HG03520 (cell line): ENCODE measurements around the gene CNTN5.
"Not testable (repeated sequence)": the region's sequence is repeated elsewhere in the genome, so short reads cannot be mapped to it uniquely, and the experiment has no call there.

Experiments used
- ATAC-seq: cut with Tn5 transposase; IDR thresholded peaks from one replicate; pipeline ENCODE4 v1.9.1; 2021; ENCODE audit warnings: mild to moderate bottlenecking, moderate library complexity; ENCODE audit not compliant: unreplicated experiment

The CNTN5 gene

GRCh38 chr11:100274466-100274865, 1253.7 kb downstream of the CNTN5 start:
- ATAC-seq = not testable (repeated sequence)

- ATAC-seq = no peak
These were observed 1274.0 kb downstream of the CNTN5 start for GRCh38 chr11:100294748-100295147.

- no peak for ATAC-seq
These were observed 1275.4 kb downstream of the CNTN5 start for GRCh38 chr11:100296051-100296679.

GRCh38 chr11:100297516-100297915, 1276.8 kb downstream of the CNTN5 start:
- ATAC-seq = no peak

GRCh38 chr11:100302824-100303223, 1282.1 kb downstream of the CNTN5 start:
- no peak for ATAC-seq

GRCh38 chr11:100303897-100304296, 1283.1 kb downstream of the CNTN5 start:
- no peak for ATAC-seq

GRCh38 chr11:100308202-100308601, 1287.5 kb downstream of the CNTN5 start:
- ATAC-seq = no peak

- no peak for ATAC-seq
These were observed 1295.2 kb downstream of the CNTN5 start for GRCh38 chr11:100315946-100316345.

GRCh38 chr11:100316952-100317351, 1296.2 kb downstream of the CNTN5 start:
- ATAC-seq = no peak

GRCh38 chr11:100319691-100320090, 1298.9 kb downstream of the CNTN5 start:
- no peak for ATAC-seq

GRCh38 chr11:100328626-100329340, 1308.0 kb downstream of the CNTN5 start:
- no peak for ATAC-seq

GRCh38 chr11:100329352-100329751, 1308.6 kb downstream of the CNTN5 start:
- no peak for ATAC-seq

- no peak for ATAC-seq
These were observed 1316.1 kb downstream of the CNTN5 start for GRCh38 chr11:100336873-100337272.

GRCh38 chr11:100338144-100338840, 1317.5 kb downstream of the CNTN5 start:
- no peak for ATAC-seq

GRCh38 chr11:100340466-100341319, 1319.9 kb downstream of the CNTN5 start:
- ATAC-seq = no peak

- no peak for ATAC-seq
These were observed 1332.3 kb downstream of the CNTN5 start for GRCh38 chr11:100353083-100353482.

GRCh38 chr11:100354736-100355135, 1334.0 kb downstream of the CNTN5 start:
- ATAC-seq = no peak

GRCh38 chr11:100356035-100356434, 1335.3 kb downstream of the CNTN5 start:
- no peak for ATAC-seq

GRCh38 chr11:100359281-100359680, 1338.5 kb downstream of the CNTN5 start:
- ATAC-seq = no peak

GRCh38 chr11:100367892-100368291, 1347.1 kb downstream of the CNTN5 start:
- no peak for ATAC-seq

GRCh38 chr11:100383357-100383865, 1362.7 kb downstream of the CNTN5 start:
- ATAC-seq = no peak
